ENCODE measurements around the gene PLK3. TPM values are rescaled to one million over a fixed set of nuclear protein-coding genes. Genes with fewer than 3 reads are reported as not detected.
"Not testable (repeated sequence)": the region's sequence is repeated elsewhere in the genome, so short reads cannot be mapped to it uniquely, and the experiment has no call there.

PLK3 gene
- polyA plus RNA-seq (2011; rRNA removed) (14.2 and 20.1 TPM in 2 replicates), polyA minus RNA-seq (2011; rRNA and poly(A)+ RNA removed) (17.2 and 22.6 TPM in 2 replicates)

DNA sequence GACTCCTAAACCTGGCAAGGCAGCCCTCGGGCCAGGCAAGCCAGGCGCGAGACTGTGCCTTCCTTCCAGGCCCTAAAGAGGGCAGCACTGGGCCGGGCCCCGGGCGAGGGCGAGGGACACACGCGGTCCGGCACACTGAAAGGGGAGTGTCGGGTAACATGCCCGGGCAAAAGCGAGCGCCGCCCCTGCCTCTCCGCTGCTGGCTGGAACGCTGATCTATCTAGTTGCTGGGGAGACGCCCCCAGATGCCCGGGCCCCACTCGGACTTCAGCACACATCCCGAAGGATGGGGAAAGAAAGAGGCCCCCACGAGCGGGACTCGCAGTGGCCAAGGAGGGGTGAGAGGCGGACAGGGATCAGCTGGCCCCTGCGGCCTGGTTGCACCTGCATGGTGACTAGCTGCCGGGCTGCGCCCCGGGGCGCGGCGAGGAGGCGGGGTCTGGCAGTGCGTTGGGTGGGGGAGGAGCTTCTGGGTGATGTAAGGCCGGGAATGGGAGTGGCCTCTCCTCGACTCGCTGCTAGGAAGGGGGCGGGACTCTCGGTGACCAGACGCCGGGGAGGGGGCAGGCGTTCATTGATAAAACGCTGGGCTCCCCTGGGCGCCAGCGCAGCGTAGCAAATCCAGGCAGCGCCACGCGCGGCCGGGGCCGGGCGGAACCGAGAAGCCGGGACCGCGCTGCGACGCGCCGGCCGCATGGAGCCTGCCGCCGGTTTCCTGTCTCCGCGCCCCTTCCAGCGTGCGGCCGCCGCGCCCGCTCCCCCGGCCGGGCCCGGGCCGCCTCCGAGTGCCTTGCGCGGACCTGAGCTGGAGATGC, at the start of gene PLK3:
Gene PLK3, plus strand, starts transcription at position 608 of the 815 bp plus-strand sequence. Its CDS starts 87 bp downstream, at position 695.
- Histone ChIP-seq H3K27ac (ENCODE audit: low read depth, low read length) (peak within 1 kb of the TSS; percentile 92), H3K9me3 (ENCODE audit: control insufficient read depth, insufficient read depth, low read length) (no peaks in the 10 kb centered on the region; the same call in 1 of the 2 replicates), H3K27me3 (ENCODE audit: control insufficient read depth, insufficient read depth, low read length) (no peaks in the 10 kb centered on the region), H3K4me3 (ENCODE audit: low read depth, low read length) (peak within 1 kb of the TSS; percentile 85)
- POLR2A ChIA-PET: interaction anchor here (0.6 to 2.9 kb wide), 22 partner anchors 9 to 722 kb away, joined by 3 to 81 read pairs (median 6); partner anchors contain the start of genes BTBD19, HECTD3, MUTYH and PRDX1
- TF ChIP-seq, protein P1, sequence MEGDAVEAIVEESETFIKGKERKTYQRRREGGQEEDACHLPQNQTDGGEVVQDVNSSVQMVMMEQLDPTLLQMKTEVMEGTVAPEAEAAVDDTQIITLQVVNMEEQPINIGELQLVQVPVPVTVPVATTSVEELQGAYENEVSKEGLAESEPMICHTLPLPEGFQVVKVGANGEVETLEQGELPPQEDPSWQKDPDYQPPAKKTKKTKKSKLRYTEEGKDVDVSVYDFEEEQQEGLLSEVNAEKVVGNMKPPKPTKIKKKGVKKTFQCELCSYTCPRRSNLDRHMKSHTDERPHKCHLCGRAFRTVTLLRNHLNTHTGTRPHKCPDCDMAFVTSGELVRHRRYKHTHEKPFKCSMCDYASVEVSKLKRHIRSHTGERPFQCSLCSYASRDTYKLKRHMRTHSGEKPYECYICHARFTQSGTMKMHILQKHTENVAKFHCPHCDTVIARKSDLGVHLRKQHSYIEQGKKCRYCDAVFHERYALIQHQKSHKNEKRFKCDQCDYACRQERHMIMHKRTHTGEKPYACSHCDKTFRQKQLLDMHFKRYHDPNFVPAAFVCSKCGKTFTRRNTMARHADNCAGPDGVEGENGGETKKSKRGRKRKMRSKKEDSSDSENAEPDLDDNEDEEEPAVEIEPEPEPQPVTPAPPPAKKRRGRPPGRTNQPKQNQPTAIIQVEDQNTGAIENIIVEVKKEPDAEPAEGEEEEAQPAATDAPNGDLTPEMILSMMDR (IDR thresholded peaks at IDR 0.05; ENCODE audit: low read depth, low read length): peak; percentile 93
- DNase-seq (ENCODE audit: low read depth, low spot score): peak; percentile 95
- CTCF ChIA-PET: interaction anchor here (0.6 to 1.8 kb wide), 19 partner anchors 9 to 497 kb away, joined by 3 to 20 read pairs (median 4); partner anchors contain the start of genes BEST4, BTBD19, EIF2B3 and RPS8

DNA sequence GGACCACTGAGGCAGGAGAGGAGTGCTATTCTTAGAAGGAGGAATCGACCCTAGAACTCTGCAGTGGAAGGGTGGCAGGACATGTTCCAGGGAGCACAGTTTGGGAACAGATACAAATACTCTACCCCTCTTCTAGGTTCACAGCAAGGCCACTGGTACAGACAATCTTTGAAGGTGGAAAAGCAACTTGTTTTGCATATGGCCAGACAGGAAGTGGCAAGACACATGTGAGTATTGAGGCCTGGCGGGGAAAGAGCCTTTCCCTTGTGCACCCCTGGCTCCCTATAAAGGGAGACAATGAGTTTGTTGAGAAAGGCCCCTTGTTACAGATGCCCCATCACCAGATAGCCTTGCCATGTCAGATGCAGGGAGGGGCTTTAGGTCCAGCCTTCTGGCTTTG, 42.8 kb upstream of the PLK3 start:
- ChIA-PET POLR2A (interaction anchor here (1.4 kb wide), 1 partner anchor 18 kb away, joined by 5 read pairs; the partner anchor contains the start of gene RPS8), CTCF (interaction anchor here (2.0 kb wide), 1 partner anchor 26 kb away, joined by 7 read pairs; the partner anchor contains the start of gene RNU5D-1)
- Histone ChIP-seq H3K9me3 (ENCODE audit: control insufficient read depth, insufficient read depth, low read length) (no peaks in the 10 kb centered on the region), H3K27ac (ENCODE audit: low read depth, low read length) (no peak overlapping the region), H3K27me3 (ENCODE audit: control insufficient read depth, insufficient read depth, low read length) (no peaks in the 10 kb centered on the region), H3K4me3 (ENCODE audit: low read depth, low read length) (no peak overlapping the region)
- TF ChIP-seq, protein P1 (IDR thresholded peaks at IDR 0.05; ENCODE audit: low read depth, low read length): no peak
- DNase-seq (ENCODE audit: low read depth, low spot score): no peak

DNA sequence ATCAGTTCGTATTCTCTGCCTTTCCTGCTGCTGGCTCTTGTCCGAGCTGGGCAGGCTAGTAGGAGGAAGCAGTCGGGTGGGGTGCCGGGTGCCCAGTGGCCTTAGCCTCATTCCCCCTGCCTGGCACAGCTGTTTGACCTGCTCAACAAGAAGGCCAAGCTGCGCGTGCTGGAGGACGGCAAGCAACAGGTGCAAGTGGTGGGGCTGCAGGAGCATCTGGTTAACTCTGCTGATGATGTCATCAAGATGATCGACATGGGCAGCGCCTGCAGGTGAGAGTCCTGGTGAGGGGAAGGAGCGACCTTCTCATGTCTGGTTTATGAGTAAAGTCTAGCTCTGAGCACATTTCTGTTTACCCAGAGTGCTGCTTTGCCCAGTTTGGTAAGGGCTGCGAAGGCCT, 41.1 kb upstream of the PLK3 start:
- no peaks in the 10 kb centered on the region for H3K27me3 ChIP-seq (ENCODE audit: control insufficient read depth, insufficient read depth, low read length)
- no peaks in the 10 kb centered on the region for H3K9me3 ChIP-seq (ENCODE audit: control insufficient read depth, insufficient read depth, low read length)
- TF ChIP-seq, protein P1 (IDR thresholded peaks at IDR 0.05; ENCODE audit: low read depth, low read length): no peak
- no peak for DNase-seq (ENCODE audit: low read depth, low spot score)
- H3K4me3 ChIP-seq (ENCODE audit: low read depth, low read length): no peak overlapping the region
- no peak overlapping the region for H3K27ac ChIP-seq (ENCODE audit: low read depth, low read length)
- ChIA-PET CTCF (interaction anchor here (1.0 kb wide), 1 partner anchor 27 kb away, joined by 6 read pairs; the partner anchor contains the start of gene RNU5D-1), POLR2A (no interaction called here)

DNA sequence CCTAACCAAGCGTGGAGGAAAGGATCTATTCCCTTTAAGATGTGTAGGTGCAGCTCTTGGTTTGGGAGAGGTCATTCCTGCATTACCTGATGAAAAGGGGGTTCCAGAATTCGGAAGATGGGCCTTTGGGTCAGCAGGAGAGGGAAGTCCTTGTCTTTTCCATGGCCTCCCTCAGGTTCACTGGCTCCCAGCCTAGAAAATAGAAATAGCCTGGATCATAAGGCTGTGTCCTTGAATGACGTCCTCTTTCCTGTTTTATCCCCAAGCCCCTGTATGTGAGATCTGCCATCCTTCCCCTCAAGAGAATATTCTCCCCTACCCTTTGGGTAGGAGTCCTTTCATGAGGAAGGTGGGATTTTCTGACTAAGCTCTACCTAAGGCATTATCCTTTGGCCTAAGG, 39.3 kb upstream of the PLK3 start:
- H3K27me3 ChIP-seq (ENCODE audit: control insufficient read depth, insufficient read depth, low read length): no peaks in the 10 kb centered on the region
- no peak overlapping the region for H3K4me3 ChIP-seq (ENCODE audit: low read depth, low read length)
- TF ChIP-seq, protein P1 (IDR thresholded peaks at IDR 0.05; ENCODE audit: low read depth, low read length): no peak
- H3K9me3 ChIP-seq (ENCODE audit: control insufficient read depth, insufficient read depth, low read length): no peaks in the 10 kb centered on the region
- CTCF ChIA-PET: interaction anchor here (2.2 kb wide), 1 partner anchor 30 kb away, joined by 8 read pairs; the partner anchor contains the start of gene RNU5D-1
- H3K27ac ChIP-seq (ENCODE audit: low read depth, low read length): no peak overlapping the region
- POLR2A ChIA-PET: interaction anchor here (1.2 kb wide), 1 partner anchor 14 kb away, joined by 3 read pairs; the partner anchor contains the start of gene RPS8
- DNase-seq (ENCODE audit: low read depth, low spot score): no peak

DNA sequence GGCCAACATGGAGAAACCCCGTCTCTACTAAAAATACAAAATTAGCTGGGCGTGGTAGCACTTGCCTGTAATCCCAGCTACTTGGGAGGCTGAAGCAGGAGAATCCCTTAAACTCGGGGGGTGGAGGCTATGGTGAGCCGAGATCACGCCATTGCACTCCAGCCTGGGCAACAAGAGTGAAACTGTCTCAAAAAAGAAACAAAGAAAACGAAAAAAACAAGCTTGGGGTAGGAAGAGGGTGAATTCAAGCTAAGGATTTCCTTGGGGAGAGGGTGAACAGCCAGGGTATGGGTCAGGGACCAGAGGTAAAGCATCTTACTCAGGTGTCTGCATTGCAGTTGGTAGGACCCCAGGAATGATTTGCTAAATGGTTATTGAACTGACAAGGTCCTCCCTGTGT, 33.8 kb upstream of the PLK3 start:
- CTCF ChIA-PET: interaction anchor here (0.7 to 1.2 kb wide), 3 partner anchors 20 to 37 kb away, joined by 3 read pairs; partner anchors contain the start of gene RNU5D-1
- not testable (repeated sequence) for DNase-seq (ENCODE audit: low read depth, low spot score); H3K27ac ChIP-seq (ENCODE audit: low read depth, low read length); H3K9me3 ChIP-seq (ENCODE audit: control insufficient read depth, insufficient read depth, low read length); H3K27me3 ChIP-seq (ENCODE audit: control insufficient read depth, insufficient read depth, low read length); H3K4me3 ChIP-seq (ENCODE audit: low read depth, low read length)
- POLR2A ChIA-PET: interaction anchor here (0.7 to 1.6 kb wide), 3 partner anchors 9 to 34 kb away, joined by 3 to 6 read pairs (median 4); partner anchors contain the start of genes PLK3 and RPS8
